Activated CD8-positive, alpha-beta memory T cell treated with anti-CD3 and anti-CD28 coated beads, Interleukin-2, amount 10 ng/mL, durations not matched to agents 7 days and 5 days (primary cell): Measurements from ENCODE around the gene GARIN5A. TPM values are rescaled to one million over a fixed set of nuclear protein-coding genes. Genes with fewer than 3 reads are reported as not detected.
"Not testable (repeated sequence)": the region's sequence is repeated elsewhere in the genome, so short reads cannot be mapped to it uniquely, and the experiment has no call there.

Source experiments
- ATAC-seq: fragments of 150-1000 bp; cut with Tn5 transposase; one replicate; pipeline ENCODE4 v1.10.0; 2021; ENCODE audit warnings: moderate library complexity
- CTCF ChIA-PET: fragments of 350-600 bp; sonication (Branson Sonifier 250); formaldehyde crosslinking; loops from one replicate; lab custom pipeline; 2021; ENCODE audit warnings: antibody characterized with exemption; lab: Charles Lee
- DNase-seq: peaks from one replicate; pipeline ENCODE4 v3.0.0-alpha.2; 2020
- H3K27ac Mint-ChIP-seq: one replicate; pipeline ENCODE4 v1.8.0; 2021; ENCODE audit warnings: mild to moderate bottlenecking, mixed read lengths
- H3K27me3 Mint-ChIP-seq: one replicate; pipeline ENCODE4 v1.8.0; 2021; ENCODE audit warnings: mixed read lengths
- H3K36me3 Mint-ChIP-seq: one replicate; pipeline ENCODE4 v1.8.0; 2021; ENCODE audit warnings: mild to moderate bottlenecking, mixed read lengths
- H3K4me1 Mint-ChIP-seq: one replicate; pipeline ENCODE4 v1.8.0; 2021; ENCODE audit warnings: mixed read lengths
- H3K4me3 Mint-ChIP-seq: one replicate; pipeline ENCODE4 v1.8.0; 2021; ENCODE audit warnings: mild to moderate bottlenecking, moderate library complexity, mixed read lengths
- H3K9me3 Mint-ChIP-seq: one replicate; pipeline ENCODE4 v1.8.0; 2022; ENCODE audit warnings: low read depth, mixed read lengths
- total RNA-seq, 2 experiments: library from RNA; stranded (reverse); gene quantifications; one replicate each; pipeline ENCODE4 v1.2.3, GENCODE V29; 2021

GARIN5A gene
- total RNA-seq, 2 experiments from 2014 or later = not detected

DNA sequence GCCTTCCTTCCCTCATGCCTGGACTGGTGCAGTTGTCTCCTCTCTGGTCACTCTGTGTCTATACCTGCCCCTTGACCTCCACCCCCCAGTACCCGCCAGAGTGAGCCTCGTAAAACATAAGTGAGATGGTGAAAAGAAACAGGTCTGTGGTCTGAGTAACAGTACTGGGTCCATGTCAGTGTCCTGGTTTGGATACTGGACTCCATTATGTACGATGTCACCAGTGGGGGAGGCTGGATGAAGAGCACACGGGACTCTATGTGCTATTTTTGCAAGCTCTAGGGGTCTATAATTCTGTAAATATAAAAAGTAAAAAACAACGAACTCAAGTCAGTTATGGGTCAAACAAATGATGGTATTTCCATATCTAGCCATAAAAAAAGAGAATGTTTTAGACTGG is 29.6 kb downstream of the GARIN5A start:
- Mint-ChIP-seq H3K9me3 (no peaks in the 10 kb centered on the region), H3K36me3 (no peaks in the 10 kb centered on the region), H3K4me3 (no peak overlapping the region), H3K27ac (no peak overlapping the region), H3K4me1 (no peaks in the 10 kb centered on the region), H3K27me3 (peaks cover 5% of the 10 kb centered on the region)
- no peak for DNase-seq
- ATAC-seq = no peak
- CTCF ChIA-PET = no interaction called here

DNA sequence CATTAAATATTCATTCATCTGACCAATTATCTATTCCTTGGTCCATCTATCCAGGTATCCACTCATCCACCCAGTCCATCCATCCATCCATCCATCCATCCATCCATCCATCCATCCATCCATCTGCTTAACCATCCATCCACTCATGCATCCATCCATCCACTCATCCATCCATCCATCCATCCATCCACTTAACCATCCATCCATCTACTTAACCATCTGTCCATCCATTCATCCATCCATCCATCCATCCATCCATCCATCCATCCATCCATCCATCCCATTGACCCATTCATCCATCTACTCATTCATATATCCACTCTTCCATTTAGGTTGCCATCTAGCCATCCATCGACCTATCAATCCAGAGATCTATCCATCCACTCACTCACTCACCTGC is 32.6 kb downstream of the GARIN5A start:
- H3K27ac Mint-ChIP-seq = no peak overlapping the region
- no peaks in the 10 kb centered on the region for H3K36me3 Mint-ChIP-seq
- H3K4me1 Mint-ChIP-seq = peaks cover 5% of the 10 kb centered on the region

DNA sequence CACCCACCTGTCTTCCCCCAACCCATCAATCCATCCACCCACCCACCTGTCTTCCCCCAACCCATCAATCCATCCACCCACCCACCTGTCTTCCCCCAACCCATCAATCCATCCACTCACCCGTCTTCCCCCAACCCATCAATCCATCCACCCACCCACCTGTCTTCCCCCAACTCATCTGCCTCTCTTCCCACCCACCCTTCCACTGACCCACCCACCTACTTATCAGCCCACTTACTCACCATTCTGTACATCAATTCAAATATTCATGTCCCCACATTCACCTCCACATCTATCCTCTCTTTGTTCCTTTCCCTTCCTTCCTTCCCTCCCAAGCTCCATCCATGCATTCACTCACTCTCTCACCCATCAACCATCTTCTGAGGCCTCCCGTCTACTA is 37.5 kb downstream of the GARIN5A start:
- H3K27me3 Mint-ChIP-seq, CTCF ChIA-PET, H3K4me1 Mint-ChIP-seq, H3K9me3 Mint-ChIP-seq, ATAC-seq, H3K36me3 Mint-ChIP-seq, DNase-seq, H3K4me3 Mint-ChIP-seq: not testable (repeated sequence)
- H3K27ac Mint-ChIP-seq = peak overlapping the region; percentile 44

More for the DNA sequence above, 32.6 kb downstream of the GARIN5A start:
- ATAC-seq (no peak), DNase-seq (no peak)
- H3K27me3 Mint-ChIP-seq = peaks cover 5% of the 10 kb centered on the region
- no peaks in the 10 kb centered on the region for H3K9me3 Mint-ChIP-seq
- no peak overlapping the region for H3K4me3 Mint-ChIP-seq
- CTCF ChIA-PET = no interaction called here

DNA sequence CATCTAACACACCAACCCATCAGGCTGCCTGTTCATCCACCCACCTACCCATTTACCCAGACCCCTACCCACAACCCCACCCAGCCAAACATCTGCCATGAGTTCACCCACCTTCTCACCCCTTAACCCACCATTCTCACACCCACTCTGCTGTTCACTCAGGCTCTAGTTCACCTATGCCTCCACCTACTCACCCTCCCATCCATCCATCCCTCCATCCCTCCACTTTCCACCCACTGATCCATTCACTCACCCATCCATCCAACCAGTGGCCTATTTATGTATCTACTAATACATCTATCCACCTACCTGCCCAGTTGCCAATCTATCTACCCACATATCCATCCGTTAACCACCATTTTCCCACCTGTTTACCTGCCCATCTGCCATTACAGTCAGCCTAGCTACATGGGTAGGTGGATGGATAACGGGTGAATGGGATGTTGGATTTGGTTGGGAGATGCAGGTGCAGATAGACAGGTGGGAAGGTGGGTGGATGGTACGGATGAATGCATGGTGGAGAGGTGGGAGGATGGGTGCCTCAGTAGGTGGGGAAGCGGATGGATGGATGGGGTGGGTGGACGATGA is 38.7 kb downstream of the GARIN5A start:
- no peak for DNase-seq
- peaks cover 10% of the 10 kb centered on the region for H3K27me3 Mint-ChIP-seq
- H3K36me3 Mint-ChIP-seq = no peaks in the 10 kb centered on the region
- H3K4me3 Mint-ChIP-seq = no peak overlapping the region
- peaks cover 5% of the 10 kb centered on the region for H3K4me1 Mint-ChIP-seq
- H3K27ac Mint-ChIP-seq = no peak overlapping the region
- no peaks in the 10 kb centered on the region for H3K9me3 Mint-ChIP-seq
- CTCF ChIA-PET = no interaction called here
- ATAC-seq = no peak

DNA sequence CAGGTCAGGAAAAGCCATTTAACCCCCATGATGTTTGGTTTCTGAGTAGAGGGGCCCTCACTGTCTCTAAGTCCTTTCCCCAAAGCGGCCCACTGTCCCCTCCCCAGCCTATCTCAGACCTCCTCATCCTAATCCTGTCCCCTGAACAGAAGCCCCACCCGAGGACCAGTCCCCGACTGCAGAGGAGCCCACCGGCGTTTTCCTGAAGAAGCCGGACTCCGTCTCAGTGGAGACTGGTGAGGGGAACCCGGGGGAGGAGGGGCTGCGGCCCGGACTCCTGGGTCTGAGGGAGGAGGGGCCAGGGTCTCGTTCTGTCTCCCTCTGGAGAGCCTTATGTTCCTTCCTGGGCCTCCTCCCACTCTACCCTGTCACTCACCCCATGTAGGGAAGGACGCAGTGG is 41.0 kb downstream of the GARIN5A start:
- Mint-ChIP-seq H3K27ac (no peak overlapping the region), H3K4me3 (no peak overlapping the region), H3K36me3 (no peaks in the 10 kb centered on the region), H3K9me3 (no peaks in the 10 kb centered on the region), H3K4me1 (peaks cover 13% of the 10 kb centered on the region), H3K27me3 (peaks cover 23% of the 10 kb centered on the region)
- ATAC-seq (no peak), DNase-seq (no peak)
- CTCF ChIA-PET = interaction anchor here (0.6 kb wide), 1 partner anchor 172 kb away, joined by 3 read pairs; no protein-coding TSS in a partner anchor

DNA sequence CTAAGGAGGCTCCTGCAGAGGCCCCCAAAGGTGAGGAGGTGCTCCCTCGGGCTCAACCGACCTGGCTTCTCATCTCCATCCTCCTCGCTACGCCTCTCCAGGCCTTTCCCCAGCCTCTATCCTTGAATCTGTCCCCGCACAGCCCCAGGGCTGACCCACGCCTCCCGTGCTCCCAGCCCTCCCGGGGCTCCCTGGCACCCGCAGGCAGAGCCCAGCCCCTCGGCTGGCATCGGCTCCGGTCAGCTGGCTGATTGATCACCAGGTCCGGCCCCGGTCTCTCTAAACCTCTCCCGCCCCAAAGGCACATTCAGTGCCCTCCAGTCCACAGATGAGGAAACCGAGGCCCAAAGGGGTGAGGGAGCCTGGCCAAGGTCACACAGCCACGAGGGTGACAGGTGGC is 41.4 kb downstream of the GARIN5A start:
- Mint-ChIP-seq H3K27me3 (peaks cover 26% of the 10 kb centered on the region), H3K4me1 (peaks cover 13% of the 10 kb centered on the region), H3K27ac (no peak overlapping the region), H3K9me3 (no peaks in the 10 kb centered on the region), H3K4me3 (no peak overlapping the region), H3K36me3 (no peaks in the 10 kb centered on the region)
- CTCF ChIA-PET = no interaction called here
- DNase-seq (no peak), ATAC-seq (no peak)

DNA sequence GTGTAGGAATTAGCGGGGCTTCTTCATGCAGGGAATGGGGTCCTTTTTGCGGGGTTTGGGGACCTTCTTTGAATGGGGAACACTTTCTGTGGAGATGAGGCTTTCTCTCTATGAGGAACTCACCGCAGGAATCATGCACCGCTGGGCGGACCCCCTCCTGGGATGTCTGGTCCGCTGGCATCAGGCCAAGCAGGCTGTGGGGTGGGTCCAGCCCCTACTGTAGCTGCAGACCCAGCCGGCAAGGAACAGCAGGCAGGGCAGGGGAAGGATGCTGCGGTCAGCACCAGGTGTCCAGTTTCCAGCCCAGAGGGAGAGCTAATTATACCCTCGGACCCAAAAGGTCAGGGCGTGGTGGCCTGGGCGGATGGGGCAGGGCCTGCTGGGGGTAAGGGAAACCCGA is 42.1 kb downstream of the GARIN5A start:
- Mint-ChIP-seq H3K9me3 (no peaks in the 10 kb centered on the region), H3K4me3 (no peak overlapping the region)
- ATAC-seq = no peak

DNA sequence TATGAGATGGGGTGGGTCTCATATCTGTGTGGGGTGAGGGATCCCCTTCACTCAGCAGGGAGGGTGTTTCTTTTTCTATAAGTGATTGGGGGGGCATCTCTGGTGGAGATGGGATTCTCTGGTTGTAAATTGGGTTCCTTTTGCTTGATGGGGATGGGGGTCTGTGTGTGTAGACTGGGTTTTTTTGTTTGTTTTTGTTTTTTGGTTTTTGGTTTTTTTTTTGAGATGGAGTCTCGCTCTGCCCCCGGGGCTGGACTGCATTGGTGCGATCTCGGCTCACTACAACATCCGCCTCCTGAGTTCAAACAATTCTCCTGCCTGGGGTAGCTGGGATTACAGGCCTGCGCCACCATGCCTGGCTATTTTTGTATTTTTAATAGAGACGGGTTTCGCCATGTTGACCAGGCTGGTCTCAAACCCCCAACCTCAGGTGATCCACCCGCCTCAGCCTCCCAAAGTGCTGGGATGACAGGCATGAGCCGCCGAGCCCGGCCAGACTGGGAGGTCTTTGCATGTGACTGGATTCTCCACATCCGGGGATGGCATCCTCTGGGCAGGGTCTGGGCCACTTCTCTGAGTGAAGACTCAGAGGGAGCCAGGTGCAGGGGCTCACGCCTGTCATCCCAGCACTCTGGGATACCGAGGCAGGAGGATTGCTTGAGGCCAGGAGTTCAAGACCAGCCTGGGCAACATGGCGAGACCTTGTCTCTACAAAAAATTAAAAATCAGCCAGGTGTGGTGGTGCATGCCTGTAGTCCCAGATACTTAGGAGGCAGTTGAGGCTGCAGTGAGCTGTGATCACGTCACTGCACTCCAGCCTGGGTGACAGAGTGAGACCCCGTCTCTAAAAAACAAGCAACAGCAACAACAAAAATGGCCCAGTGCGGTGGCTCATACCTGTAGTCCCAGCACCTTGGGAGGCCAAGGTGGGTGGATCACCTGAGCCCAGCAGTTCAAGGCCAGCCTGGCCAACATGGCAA is 43.2 kb downstream of the GARIN5A start:
- H3K9me3 Mint-ChIP-seq = no peaks in the 10 kb centered on the region
- H3K27me3 Mint-ChIP-seq = peaks cover 24% of the 10 kb centered on the region
- H3K27ac Mint-ChIP-seq = no peak overlapping the region
- no peaks in the 10 kb centered on the region for H3K36me3 Mint-ChIP-seq
- no peak for DNase-seq
- H3K4me3 Mint-ChIP-seq = peak overlapping the region; percentile 32
- CTCF ChIA-PET = no interaction called here
- ATAC-seq = no peak
- peaks cover 9% of the 10 kb centered on the region for H3K4me1 Mint-ChIP-seq

More for the DNA sequence above, 42.1 kb downstream of the GARIN5A start:
- CTCF ChIA-PET = no interaction called here
- no peak overlapping the region for H3K27ac Mint-ChIP-seq
- H3K4me1 Mint-ChIP-seq = peaks cover 9% of the 10 kb centered on the region
- H3K36me3 Mint-ChIP-seq = no peaks in the 10 kb centered on the region
- H3K27me3 Mint-ChIP-seq = peaks cover 24% of the 10 kb centered on the region
- no peak for DNase-seq

DNA sequence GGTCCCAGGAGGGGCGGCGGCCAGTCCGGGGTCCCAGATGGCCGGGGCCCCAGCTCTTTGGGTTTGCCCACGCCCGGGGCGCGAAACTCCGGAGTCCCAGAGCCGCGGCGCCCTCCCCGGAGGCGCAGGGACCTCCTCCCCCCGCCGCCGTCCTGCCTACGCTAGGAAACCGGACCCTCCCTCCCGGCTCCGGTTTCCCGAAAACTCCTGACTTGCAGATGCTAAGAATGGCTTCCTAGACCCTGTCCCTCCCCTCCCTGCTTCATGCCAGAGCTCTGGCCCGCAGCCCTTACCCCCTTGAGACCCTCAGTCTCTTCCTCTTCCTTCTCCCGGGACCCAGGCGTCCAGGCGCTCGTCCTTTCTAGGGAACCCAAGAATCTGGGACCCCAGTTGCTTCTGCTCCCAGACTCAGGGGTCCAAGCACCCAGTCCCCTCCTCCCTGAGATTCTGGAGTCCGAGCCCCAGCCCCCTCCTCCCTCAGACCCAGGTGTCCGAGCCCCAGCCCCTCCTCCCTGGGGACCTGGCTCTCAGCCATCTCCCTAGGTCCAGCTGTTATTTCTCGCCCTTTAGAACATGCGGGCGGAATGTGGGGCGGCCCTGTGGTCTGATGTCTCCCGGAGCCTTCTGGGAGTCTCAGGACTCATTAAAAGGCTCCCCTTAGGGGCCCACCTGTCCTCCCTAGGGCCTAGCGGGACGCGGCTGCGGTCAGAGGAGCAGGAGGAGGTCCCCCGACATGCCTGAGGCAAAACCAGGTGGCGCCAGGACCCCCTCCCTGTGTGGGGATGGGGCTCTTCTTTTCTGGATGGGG is 44.2 kb downstream of the GARIN5A start, which contains the start of gene MYBPC2:
Gene MYBPC2, plus strand, starts transcription at position 672 of the 808 bp plus-strand sequence. Its CDS starts 62 bp downstream, at position 734.
- Mint-ChIP-seq H3K4me3 (peak within 1 kb of the TSS; percentile 78), H3K36me3 (no peaks in the 10 kb centered on the region), H3K27me3 (peaks cover 24% of the 10 kb centered on the region), H3K27ac (peak within 1 kb of the TSS; percentile 84), H3K9me3 (no peaks in the 10 kb centered on the region), H3K4me1 (peaks cover 9% of the 10 kb centered on the region)
- DNase-seq (no peak), ATAC-seq (no peak)
- CTCF ChIA-PET = interaction anchor here (0.6 to 1.6 kb wide), 2 partner anchors 75 to 106 kb away, joined by 3 read pairs; no protein-coding TSS in a partner anchor

DNA sequence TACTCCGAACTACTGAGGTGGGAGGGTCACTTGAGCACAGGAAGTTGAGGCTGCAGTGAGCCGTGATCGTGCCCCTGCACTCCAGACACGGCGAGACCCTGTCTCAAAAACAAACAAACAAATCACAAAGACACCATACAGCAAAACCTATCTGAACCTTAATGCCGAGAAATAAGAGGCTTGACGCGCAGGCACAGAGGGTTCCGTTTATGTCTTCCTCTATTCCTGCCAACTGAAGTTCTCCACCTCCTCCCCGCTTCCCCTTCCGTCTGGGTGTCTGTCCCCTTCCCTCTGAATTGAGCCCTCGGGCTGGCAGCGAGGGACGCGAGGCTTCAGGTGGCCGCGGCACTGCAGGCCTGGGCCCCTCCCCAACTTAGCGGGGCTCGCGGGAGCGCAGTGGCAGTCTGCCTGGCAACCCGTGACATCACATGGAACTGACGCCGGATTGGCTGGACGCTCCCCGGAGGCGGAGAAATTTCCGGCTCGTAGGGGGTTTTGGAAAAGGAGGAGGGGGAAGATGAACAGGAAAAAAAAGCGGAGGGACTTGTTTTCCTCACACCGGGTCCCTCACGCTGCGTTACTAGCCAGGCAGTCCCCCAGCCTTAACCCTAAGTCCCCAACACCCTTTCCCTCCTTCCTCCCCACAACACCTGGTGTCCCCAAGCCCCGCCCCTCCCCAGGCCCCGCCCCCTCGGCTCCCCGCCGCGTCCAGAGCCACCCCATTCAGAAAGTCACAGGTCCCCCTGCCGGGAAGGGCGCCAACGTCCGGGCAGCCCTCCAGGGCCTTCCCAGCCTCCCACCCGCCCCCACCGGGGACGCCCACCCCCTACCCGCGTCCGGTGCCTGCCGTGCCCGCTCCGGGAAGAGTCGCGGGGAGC is 45.1 kb downstream of the GARIN5A start:
- Mint-ChIP-seq H3K27me3 (peaks cover 24% of the 10 kb centered on the region), H3K4me3 (peak overlapping the region; percentile 78), H3K36me3 (no peaks in the 10 kb centered on the region), H3K9me3 (no peaks in the 10 kb centered on the region), H3K4me1 (peaks cover 9% of the 10 kb centered on the region), H3K27ac (peak overlapping the region; percentile 84)
- CTCF ChIA-PET = interaction anchor here (0.6 to 1.6 kb wide), 2 partner anchors 74 to 107 kb away, joined by 3 read pairs; no protein-coding TSS in a partner anchor
- ATAC-seq = peak; percentile 98
- DNase-seq = peak; percentile 87

DNA sequence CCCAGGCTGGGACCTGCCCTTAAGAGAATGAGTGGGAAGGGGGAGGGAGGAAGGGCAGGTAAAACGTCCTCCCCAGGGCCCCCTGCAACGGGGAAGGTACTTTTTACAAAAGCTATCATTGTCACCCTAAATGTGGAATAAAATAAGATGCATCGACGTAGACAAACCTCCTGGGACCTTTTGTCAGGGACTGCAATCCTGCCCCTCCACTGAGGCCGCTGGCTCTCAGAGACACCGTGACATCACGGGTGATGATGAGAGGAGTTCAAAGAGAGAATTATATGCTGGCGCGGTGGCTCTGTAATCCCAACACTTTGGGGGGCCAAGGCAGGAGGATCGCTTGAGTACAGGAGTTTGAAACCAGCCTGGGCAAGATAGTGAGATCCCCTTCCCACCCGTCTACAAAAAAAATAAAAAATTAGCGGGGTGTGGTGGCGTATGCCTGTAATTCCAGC is 45.7 kb downstream of the GARIN5A start:
- peaks cover 9% of the 10 kb centered on the region for H3K4me1 Mint-ChIP-seq
- CTCF ChIA-PET = interaction anchor here (1.6 to 1.7 kb wide), 2 partner anchors 15 to 73 kb away, joined by 3 read pairs; no protein-coding TSS in a partner anchor
- peaks cover 24% of the 10 kb centered on the region for H3K27me3 Mint-ChIP-seq
- no peaks in the 10 kb centered on the region for H3K9me3 Mint-ChIP-seq
- no peak for DNase-seq
- H3K27ac Mint-ChIP-seq = no peak overlapping the region
- ATAC-seq = no peak
- H3K36me3 Mint-ChIP-seq = no peaks in the 10 kb centered on the region
- peak overlapping the region; percentile 78 for H3K4me3 Mint-ChIP-seq

DNA sequence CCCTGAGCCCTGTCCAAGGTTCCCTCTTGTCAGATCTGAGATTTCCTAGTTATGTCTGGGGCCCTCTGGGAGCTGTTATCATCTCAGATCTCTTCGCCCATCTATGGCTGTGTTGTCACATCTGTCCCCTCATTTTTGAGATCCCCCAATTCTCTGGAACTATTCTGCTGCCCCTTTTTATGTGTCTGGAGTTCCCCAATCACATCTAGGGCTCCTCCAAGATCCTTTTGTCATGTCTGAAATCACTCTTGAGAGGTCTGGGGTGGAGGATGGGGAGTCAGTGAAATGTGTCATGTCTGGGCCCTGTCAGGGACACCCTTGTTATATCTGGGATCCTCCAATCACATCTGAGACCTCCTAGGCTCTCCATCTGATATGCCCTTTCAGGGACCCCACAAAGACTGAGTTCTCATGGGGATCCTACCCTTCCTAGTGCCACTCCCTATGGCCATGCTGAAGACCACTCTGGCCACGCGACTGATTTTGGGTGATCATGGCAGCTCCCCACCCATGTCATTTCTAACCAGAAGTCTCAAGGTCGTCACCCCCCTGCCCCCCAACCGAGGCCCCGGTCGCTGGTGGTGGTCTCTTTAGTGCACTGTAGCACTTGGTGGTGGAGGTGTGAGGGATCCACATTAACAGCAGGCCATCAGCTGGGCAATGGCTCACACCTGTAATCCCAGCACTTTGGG is 47.7 kb downstream of the GARIN5A start:
- peaks cover 24% of the 10 kb centered on the region for H3K27me3 Mint-ChIP-seq
- H3K4me1 Mint-ChIP-seq = peaks cover 9% of the 10 kb centered on the region
- no peak overlapping the region for H3K27ac Mint-ChIP-seq
- no peaks in the 10 kb centered on the region for H3K9me3 Mint-ChIP-seq
- no peaks in the 10 kb centered on the region for H3K36me3 Mint-ChIP-seq
- CTCF ChIA-PET = no interaction called here
- DNase-seq (no peak), ATAC-seq (no peak)
- H3K4me3 Mint-ChIP-seq = no peak overlapping the region
